ENCODE results near the gene VILL.

DNA sequence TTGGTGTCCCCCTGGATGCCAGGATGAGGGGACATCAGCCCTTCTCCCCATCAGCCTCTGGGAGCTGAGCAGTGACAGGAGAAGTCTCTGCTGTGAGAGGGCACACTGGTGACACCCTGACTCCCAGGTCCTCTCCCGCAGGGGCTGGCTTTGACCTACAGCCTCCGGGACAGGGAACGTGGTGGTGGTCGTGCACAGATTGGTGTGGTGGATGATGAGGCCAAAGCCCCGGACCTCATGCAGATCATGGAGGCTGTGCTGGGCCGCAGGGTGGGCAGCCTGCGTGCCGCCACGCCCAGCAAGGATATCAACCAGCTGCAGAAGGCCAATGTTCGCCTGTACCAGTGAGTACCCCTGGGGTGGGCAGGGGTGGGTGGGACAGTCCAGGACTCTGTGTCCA lies 6.8 kb downstream of the VILL start:
- TF ChIP-seq, protein P1, sequence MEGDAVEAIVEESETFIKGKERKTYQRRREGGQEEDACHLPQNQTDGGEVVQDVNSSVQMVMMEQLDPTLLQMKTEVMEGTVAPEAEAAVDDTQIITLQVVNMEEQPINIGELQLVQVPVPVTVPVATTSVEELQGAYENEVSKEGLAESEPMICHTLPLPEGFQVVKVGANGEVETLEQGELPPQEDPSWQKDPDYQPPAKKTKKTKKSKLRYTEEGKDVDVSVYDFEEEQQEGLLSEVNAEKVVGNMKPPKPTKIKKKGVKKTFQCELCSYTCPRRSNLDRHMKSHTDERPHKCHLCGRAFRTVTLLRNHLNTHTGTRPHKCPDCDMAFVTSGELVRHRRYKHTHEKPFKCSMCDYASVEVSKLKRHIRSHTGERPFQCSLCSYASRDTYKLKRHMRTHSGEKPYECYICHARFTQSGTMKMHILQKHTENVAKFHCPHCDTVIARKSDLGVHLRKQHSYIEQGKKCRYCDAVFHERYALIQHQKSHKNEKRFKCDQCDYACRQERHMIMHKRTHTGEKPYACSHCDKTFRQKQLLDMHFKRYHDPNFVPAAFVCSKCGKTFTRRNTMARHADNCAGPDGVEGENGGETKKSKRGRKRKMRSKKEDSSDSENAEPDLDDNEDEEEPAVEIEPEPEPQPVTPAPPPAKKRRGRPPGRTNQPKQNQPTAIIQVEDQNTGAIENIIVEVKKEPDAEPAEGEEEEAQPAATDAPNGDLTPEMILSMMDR (conservative IDR thresholded peaks at IDR 0.05; ENCODE audit: low read length) = no peak
- TF ChIP-seq EZH2phosphoT487 (IDR thresholded peaks at IDR 0.05; ENCODE audit: borderline replicate concordance, low read depth, low read length) = no peak

Measured in OCI-LY7 (cell line).